ENCODE measurements around the gene CTNNA3. TPM values are rescaled to one million over a fixed set of nuclear protein-coding genes. Genes with fewer than 3 reads are reported as not detected.

CTNNA3 gene
- total RNA-seq, 1 donor from 2014 or later, result not detected

DNA sequence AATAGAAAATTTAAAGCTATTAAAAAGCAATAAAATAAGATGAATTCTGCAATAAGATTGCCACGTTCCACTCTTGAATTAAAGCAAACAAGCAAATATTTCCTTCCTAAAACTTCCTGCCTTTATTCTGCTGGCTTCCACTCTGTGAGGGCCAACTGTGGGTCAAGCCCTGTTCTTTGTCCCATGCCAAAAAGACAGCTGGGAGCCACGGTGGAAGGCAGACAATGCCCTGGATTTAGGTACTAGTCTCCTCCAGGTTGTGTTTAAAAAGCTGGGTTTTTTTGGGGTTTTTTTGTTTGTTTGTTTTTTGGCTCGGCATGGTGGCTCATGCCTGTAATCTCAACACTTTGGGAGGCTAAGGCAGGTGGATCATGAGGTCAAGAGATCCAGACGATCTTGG is 731.0 kb downstream of the CTNNA3 start:
- Mint-ChIP-seq H3K4me3 (ENCODE audit: low read depth) (no peak overlapping the region), H3K9me3 (no peaks in the 10 kb centered on the region), H3K4me1 (ENCODE audit: low read depth) (no peaks in the 10 kb centered on the region), H3K27ac (no peak overlapping the region), H3K36me3 (ENCODE audit: low read depth) (no peaks in the 10 kb centered on the region), H3K27me3 (ENCODE audit: low read depth) (peaks cover 2% of the 10 kb centered on the region)
- no peak for DNase-seq (ENCODE audit: low spot score)
- intact Hi-C loops (cut with micrococcal nuclease), result no loop called here

DNA sequence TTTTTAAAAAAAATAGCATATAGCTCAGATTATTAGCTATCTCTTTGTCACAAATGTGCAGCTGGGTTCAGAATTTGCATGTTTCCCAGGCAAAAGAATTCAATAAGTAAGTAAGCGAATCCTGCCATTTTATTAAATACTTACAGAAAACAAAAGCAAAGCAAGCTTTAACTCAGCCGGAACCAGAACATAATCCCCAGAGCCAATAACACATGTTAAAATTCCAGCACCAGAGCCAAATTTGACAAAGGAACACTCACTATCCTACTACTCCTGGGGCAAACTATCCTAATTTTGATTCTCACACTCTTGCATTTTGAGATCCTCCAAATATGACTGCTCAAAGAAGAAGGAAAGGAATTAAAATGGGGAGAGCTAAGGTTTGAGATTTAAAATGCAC is 737.5 kb downstream of the CTNNA3 start:
- intact Hi-C loops (cut with micrococcal nuclease), result no loop called here
- H3K4me1 Mint-ChIP-seq (ENCODE audit: low read depth), result no peaks in the 10 kb centered on the region

GRCh38 chr10:66951896-66952295 is 744.1 kb downstream of the CTNNA3 start:
- no peak overlapping the region for H3K27ac Mint-ChIP-seq
- no peaks in the 10 kb centered on the region for H3K27me3 Mint-ChIP-seq (ENCODE audit: low read depth)
- intact Hi-C loops (cut with micrococcal nuclease), result no loop called here
- DNase-seq (ENCODE audit: low spot score), result no peak
- no peaks in the 10 kb centered on the region for H3K36me3 Mint-ChIP-seq (ENCODE audit: low read depth)
- no peak overlapping the region for H3K4me3 Mint-ChIP-seq (ENCODE audit: low read depth)
- no peaks in the 10 kb centered on the region for H3K4me1 Mint-ChIP-seq (ENCODE audit: low read depth)
- H3K9me3 Mint-ChIP-seq, result no peaks in the 10 kb centered on the region

More for the DNA sequence above, 737.5 kb downstream of the CTNNA3 start:
- H3K36me3 Mint-ChIP-seq (ENCODE audit: low read depth), result no peaks in the 10 kb centered on the region
- no peak overlapping the region for H3K27ac Mint-ChIP-seq
- peaks cover 2% of the 10 kb centered on the region for H3K27me3 Mint-ChIP-seq (ENCODE audit: low read depth)
- DNase-seq (ENCODE audit: low spot score), result no peak
- no peaks in the 10 kb centered on the region for H3K9me3 Mint-ChIP-seq
- no peak overlapping the region for H3K4me3 Mint-ChIP-seq (ENCODE audit: low read depth)

- H3K36me3 Mint-ChIP-seq (ENCODE audit: low read depth), result no peaks in the 10 kb centered on the region
- no peaks in the 10 kb centered on the region for H3K4me1 Mint-ChIP-seq (ENCODE audit: low read depth)
- no peak for DNase-seq (ENCODE audit: low spot score)
- intact Hi-C loops (cut with micrococcal nuclease), result no loop called here
- no peak overlapping the region for H3K27ac Mint-ChIP-seq
- H3K4me3 Mint-ChIP-seq (ENCODE audit: low read depth), result no peak overlapping the region
- H3K9me3 Mint-ChIP-seq, result no peaks in the 10 kb centered on the region
- no peaks in the 10 kb centered on the region for H3K27me3 Mint-ChIP-seq (ENCODE audit: low read depth)
Observed at GRCh38 chr10:66943590-66943989, 752.4 kb downstream of the CTNNA3 start.

DNA sequence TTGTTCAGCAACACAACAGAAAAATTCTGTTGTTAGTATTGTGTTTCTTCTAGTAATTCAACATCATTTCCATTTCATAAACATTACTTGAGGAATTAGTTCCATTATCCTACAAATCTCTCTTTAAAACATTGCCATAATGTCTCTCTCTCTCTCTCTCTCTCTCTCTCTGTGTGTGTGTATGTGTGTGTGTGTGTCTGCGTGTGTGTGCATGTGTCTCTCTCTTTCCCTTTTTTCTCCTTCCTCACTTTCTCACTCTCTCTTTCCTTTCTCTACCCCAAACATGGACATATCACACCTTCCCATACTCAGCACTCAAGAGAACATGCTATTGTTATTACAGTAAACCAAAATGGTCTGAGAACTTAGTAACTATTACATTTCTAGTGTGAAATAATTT is 753.6 kb downstream of the CTNNA3 start:
- Mint-ChIP-seq H3K27ac (no peak overlapping the region), H3K9me3 (no peaks in the 10 kb centered on the region), H3K4me1 (ENCODE audit: low read depth) (no peaks in the 10 kb centered on the region), H3K4me3 (ENCODE audit: low read depth) (no peak overlapping the region), H3K27me3 (ENCODE audit: low read depth) (no peaks in the 10 kb centered on the region), H3K36me3 (ENCODE audit: low read depth) (no peaks in the 10 kb centered on the region)
- intact Hi-C loops (cut with micrococcal nuclease), result no loop called here
- no peak for DNase-seq (ENCODE audit: low spot score)

- no peaks in the 10 kb centered on the region for H3K27me3 Mint-ChIP-seq (ENCODE audit: low read depth)
- intact Hi-C loops (cut with micrococcal nuclease), result no loop called here
- DNase-seq (ENCODE audit: low spot score), result no peak
- no peaks in the 10 kb centered on the region for H3K36me3 Mint-ChIP-seq (ENCODE audit: low read depth)
- H3K4me1 Mint-ChIP-seq (ENCODE audit: low read depth), result no peaks in the 10 kb centered on the region
- no peaks in the 10 kb centered on the region for H3K9me3 Mint-ChIP-seq
- no peak overlapping the region for H3K4me3 Mint-ChIP-seq (ENCODE audit: low read depth)
- no peak overlapping the region for H3K27ac Mint-ChIP-seq
Observed at GRCh38 chr10:66941491-66941890, 754.5 kb downstream of the CTNNA3 start.

GRCh38 chr10:66940965-66941364 is 755.0 kb downstream of the CTNNA3 start:
- Mint-ChIP-seq H3K4me3 (ENCODE audit: low read depth) (no peak overlapping the region), H3K9me3 (no peaks in the 10 kb centered on the region), H3K36me3 (ENCODE audit: low read depth) (no peaks in the 10 kb centered on the region), H3K27me3 (ENCODE audit: low read depth) (no peaks in the 10 kb centered on the region), H3K4me1 (ENCODE audit: low read depth) (no peaks in the 10 kb centered on the region), H3K27ac (no peak overlapping the region)
- DNase-seq (ENCODE audit: low spot score), result no peak
- intact Hi-C loops (cut with micrococcal nuclease), result no loop called here

DNA sequence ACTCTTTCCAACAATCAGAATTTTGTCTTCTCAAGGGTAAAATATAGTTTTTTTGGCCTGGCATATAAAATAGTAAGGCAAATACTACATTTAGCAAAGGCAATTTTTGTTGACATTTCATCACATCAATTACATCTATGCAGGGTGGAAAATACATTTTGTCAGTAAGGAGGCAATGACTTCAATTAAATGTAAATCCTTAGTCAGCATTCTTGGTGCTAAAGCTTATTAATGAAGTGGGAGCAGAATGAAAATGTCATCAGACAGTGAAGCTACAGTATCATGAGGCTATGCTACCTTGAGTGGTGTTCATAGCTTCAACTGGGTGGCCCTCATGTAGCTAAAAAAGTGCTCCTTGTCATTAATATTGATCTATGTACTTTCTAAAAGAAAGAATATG is 761.3 kb downstream of the CTNNA3 start:
- H3K9me3 Mint-ChIP-seq, result no peaks in the 10 kb centered on the region
- no peak overlapping the region for H3K27ac Mint-ChIP-seq
- no peaks in the 10 kb centered on the region for H3K4me1 Mint-ChIP-seq (ENCODE audit: low read depth)
- DNase-seq (ENCODE audit: low spot score), result no peak
- H3K36me3 Mint-ChIP-seq (ENCODE audit: low read depth), result no peaks in the 10 kb centered on the region
- H3K4me3 Mint-ChIP-seq (ENCODE audit: low read depth), result no peak overlapping the region
- intact Hi-C loops (cut with micrococcal nuclease), result loop anchor here (10.0 kb wide), 1 partner anchor 80 kb away; no protein-coding TSS in a partner anchor
- H3K27me3 Mint-ChIP-seq (ENCODE audit: low read depth), result peaks cover 2% of the 10 kb centered on the region

DNA sequence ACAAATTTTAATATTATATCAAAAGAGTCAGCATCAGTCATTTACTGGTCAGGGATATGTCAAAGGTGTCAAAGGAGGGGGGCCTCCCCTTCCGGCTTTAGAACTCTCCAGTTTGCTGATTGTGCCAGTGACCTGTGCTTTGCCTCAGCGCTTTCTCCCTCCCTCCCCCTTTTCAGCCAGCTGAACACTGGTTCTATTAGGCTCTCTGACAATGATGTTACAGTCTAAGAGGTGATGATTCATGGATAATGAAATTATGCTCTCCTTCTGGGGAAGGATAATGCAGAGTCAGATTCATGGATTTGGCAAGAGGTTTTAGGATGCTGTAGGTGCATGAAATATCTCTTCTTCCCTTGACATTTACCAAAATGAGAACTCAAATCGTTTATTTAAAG is 764.0 kb downstream of the CTNNA3 start:
- no peaks in the 10 kb centered on the region for H3K9me3 Mint-ChIP-seq
- H3K4me3 Mint-ChIP-seq (ENCODE audit: low read depth), result no peak overlapping the region
- no peak overlapping the region for H3K27ac Mint-ChIP-seq
- H3K4me1 Mint-ChIP-seq (ENCODE audit: low read depth), result no peaks in the 10 kb centered on the region
- DNase-seq (ENCODE audit: low spot score), result no peak
- intact Hi-C loops (cut with micrococcal nuclease), result loop anchor here (10.0 kb wide), 1 partner anchor 83 kb away; no protein-coding TSS in a partner anchor
- H3K36me3 Mint-ChIP-seq (ENCODE audit: low read depth), result no peaks in the 10 kb centered on the region
- peaks cover 29% of the 10 kb centered on the region for H3K27me3 Mint-ChIP-seq (ENCODE audit: low read depth)

DNA sequence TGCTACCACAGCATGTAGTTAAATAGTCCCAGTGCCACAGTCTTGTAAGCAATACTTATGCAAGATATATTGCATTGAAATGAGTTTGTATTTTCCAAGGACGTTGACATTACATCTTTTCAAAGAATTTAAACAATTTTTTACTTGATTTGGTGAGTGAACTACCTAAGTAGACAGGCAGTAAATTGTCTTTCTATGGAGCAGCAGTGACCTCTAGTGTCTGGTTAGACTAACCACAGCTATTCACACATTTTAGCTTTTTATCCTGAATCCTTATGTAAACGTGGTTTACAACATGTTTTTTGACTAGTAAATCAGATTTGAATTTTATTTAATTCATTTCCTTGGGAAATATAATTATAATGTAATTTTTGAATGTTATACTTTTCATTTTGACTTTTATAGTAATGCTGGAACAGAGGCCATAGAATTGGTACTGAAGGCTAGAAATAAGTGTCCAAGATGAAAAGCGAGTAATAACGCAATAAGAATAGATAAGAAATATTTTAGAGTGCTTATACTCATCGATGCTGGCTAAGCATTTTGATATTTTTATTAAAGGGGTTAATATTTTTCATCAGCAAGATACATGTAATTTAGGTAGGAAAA is 764.6 kb downstream of the CTNNA3 start:
- no peak overlapping the region for H3K27ac Mint-ChIP-seq
- peaks cover 31% of the 10 kb centered on the region for H3K27me3 Mint-ChIP-seq (ENCODE audit: low read depth)
- H3K4me3 Mint-ChIP-seq (ENCODE audit: low read depth), result no peak overlapping the region
- H3K4me1 Mint-ChIP-seq (ENCODE audit: low read depth), result no peaks in the 10 kb centered on the region
- intact Hi-C loops (cut with micrococcal nuclease), result loop anchor here (10.0 kb wide), 1 partner anchor 83 kb away; no protein-coding TSS in a partner anchor
- no peak for DNase-seq (ENCODE audit: low spot score)
- no peaks in the 10 kb centered on the region for H3K36me3 Mint-ChIP-seq (ENCODE audit: low read depth)
- no peaks in the 10 kb centered on the region for H3K9me3 Mint-ChIP-seq

- peaks cover 4% of the 10 kb centered on the region for H3K4me1 Mint-ChIP-seq (ENCODE audit: low read depth)
- no peak overlapping the region for H3K4me3 Mint-ChIP-seq (ENCODE audit: low read depth)
- H3K27ac Mint-ChIP-seq, result no peak overlapping the region
- H3K36me3 Mint-ChIP-seq (ENCODE audit: low read depth), result no peaks in the 10 kb centered on the region
- DNase-seq (ENCODE audit: low spot score), result no peak
- peaks cover 39% of the 10 kb centered on the region for H3K27me3 Mint-ChIP-seq (ENCODE audit: low read depth)
- intact Hi-C loops (cut with micrococcal nuclease), result loop anchor here (5.0 kb wide), 2 partner anchors 593 to 747 kb away; no protein-coding TSS in a partner anchor
- H3K9me3 Mint-ChIP-seq, result no peaks in the 10 kb centered on the region
Observed at GRCh38 chr10:66929375-66929774, 766.6 kb downstream of the CTNNA3 start.

DNA sequence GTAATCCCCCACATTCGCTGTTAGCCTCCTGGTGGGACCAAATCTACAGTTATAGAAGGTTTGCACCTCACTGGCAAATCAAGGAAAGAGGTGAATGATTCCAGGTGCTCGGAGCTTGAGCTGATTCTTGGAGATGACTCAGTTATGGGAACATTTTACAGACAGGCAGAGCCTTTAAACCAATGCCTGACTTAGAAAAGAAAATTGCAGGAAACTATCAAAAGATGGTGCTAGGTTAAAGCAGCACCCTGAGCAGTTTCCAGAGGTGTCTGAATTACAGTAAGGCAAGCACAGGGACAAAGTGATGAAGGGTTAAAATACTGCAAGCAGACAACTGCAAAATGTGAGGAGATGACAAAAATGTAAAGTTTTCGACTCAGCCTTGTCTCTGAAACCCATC is 767.2 kb downstream of the CTNNA3 start:
- H3K27me3 Mint-ChIP-seq (ENCODE audit: low read depth), result peaks cover 39% of the 10 kb centered on the region
- H3K9me3 Mint-ChIP-seq, result no peaks in the 10 kb centered on the region
- H3K27ac Mint-ChIP-seq, result no peak overlapping the region
- DNase-seq (ENCODE audit: low spot score), result no peak
- H3K4me3 Mint-ChIP-seq (ENCODE audit: low read depth), result no peak overlapping the region
- no peaks in the 10 kb centered on the region for H3K36me3 Mint-ChIP-seq (ENCODE audit: low read depth)
- H3K4me1 Mint-ChIP-seq (ENCODE audit: low read depth), result peaks cover 4% of the 10 kb centered on the region
- intact Hi-C loops (cut with micrococcal nuclease), result loop anchor here (5.0 kb wide), 2 partner anchors 594 to 746 kb away; no protein-coding TSS in a partner anchor

GRCh38 chr10:66927971-66928770 is 767.8 kb downstream of the CTNNA3 start:
- Mint-ChIP-seq H3K9me3 (no peaks in the 10 kb centered on the region), H3K27me3 (ENCODE audit: low read depth) (peaks cover 39% of the 10 kb centered on the region), H3K4me3 (ENCODE audit: low read depth) (no peak overlapping the region), H3K27ac (no peak overlapping the region), H3K4me1 (ENCODE audit: low read depth) (peaks cover 4% of the 10 kb centered on the region), H3K36me3 (ENCODE audit: low read depth) (no peaks in the 10 kb centered on the region)
- intact Hi-C loops (cut with micrococcal nuclease), result loop anchor here (5.0 kb wide), 2 partner anchors 594 to 746 kb away; no protein-coding TSS in a partner anchor
- DNase-seq (ENCODE audit: low spot score), result no peak
